Measurements from ENCODE around the gene KRTCAP2. TPM values are rescaled to one million over a fixed set of nuclear protein-coding genes. Genes with fewer than 3 reads are reported as not detected.

Gene KRTCAP2
- total and polyA plus RNA-seq, 3 donors from 2014 or later: 242 to 397 (median 255) TPM

DNA sequence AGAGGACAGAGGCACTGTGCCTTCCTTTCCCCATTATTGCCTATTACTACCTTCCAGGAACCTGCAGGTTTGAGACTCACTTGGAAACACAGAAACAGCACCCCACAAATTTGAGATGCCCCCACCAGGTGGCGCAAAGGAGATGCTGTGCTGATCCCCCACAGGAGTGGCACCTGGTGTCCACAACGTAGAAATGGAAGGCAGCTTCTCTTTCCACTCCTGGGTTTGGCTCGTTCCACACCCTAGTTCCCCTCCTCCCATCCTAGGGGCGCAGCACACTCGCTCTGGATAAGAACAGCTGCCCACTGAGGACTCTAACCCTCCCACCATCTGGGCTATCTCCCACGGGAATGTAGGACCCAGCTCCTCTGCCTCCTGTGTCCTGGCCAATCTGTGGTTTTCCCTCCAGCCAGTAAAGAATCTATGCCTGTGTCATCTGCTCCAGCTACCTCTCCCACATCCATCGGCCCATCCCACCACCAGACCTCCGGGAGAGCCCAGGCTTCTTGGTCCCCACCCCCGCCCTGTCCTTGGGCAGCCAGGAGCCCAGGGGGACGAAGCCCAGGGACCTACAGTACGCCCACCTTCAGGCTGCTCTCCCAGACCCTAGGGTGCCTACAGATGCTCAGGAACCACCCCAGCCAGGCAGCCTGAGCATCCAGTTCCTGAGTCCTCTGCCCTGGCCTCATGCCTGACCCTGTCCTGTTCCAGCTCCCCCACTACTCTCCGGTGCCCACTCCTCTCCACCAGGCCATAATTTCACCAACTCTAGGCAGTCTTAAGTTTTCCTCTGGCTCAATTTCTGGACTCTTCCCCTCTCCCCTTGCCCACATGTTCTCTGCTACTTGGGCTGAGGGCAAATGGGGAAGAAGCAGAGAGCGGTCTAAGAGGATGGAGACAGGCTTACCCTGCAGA lies 34.0 kb upstream of the KRTCAP2 start:
- peak; percentile 86 for DNase-seq
- H3K27me3 ChIP-seq: no peaks in the 10 kb centered on the region
- H3K4me1 ChIP-seq: peaks cover 22% of the 10 kb centered on the region
- peak overlapping the region in 1 of 2 donors; percentile 80 for H3K4me3 ChIP-seq
- intact Hi-C loops (cut with DNase I; ENCODE audit: low total_unique reads): no loop called here
- H3K9me3 ChIP-seq: no peaks in the 10 kb centered on the region
- WGBS, 2 donors: 13 to 25% methylated on average over 11 to 13 of the region's 13 CpGs
- TF ChIP-seq POLR2A (IDR thresholded peaks at IDR 0.05): no peak
- TF ChIP-seq, protein P1, sequence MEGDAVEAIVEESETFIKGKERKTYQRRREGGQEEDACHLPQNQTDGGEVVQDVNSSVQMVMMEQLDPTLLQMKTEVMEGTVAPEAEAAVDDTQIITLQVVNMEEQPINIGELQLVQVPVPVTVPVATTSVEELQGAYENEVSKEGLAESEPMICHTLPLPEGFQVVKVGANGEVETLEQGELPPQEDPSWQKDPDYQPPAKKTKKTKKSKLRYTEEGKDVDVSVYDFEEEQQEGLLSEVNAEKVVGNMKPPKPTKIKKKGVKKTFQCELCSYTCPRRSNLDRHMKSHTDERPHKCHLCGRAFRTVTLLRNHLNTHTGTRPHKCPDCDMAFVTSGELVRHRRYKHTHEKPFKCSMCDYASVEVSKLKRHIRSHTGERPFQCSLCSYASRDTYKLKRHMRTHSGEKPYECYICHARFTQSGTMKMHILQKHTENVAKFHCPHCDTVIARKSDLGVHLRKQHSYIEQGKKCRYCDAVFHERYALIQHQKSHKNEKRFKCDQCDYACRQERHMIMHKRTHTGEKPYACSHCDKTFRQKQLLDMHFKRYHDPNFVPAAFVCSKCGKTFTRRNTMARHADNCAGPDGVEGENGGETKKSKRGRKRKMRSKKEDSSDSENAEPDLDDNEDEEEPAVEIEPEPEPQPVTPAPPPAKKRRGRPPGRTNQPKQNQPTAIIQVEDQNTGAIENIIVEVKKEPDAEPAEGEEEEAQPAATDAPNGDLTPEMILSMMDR (IDR thresholded peaks at IDR 0.05): peak; percentile 78 to 86 (median 81)
- peak overlapping the region; percentile 45 to 99 for H3K27ac ChIP-seq
- H3K36me3 ChIP-seq (ENCODE audit: low read depth, missing control alignments): no peaks in the 10 kb centered on the region

GRCh38 chr1:155205969-155206593 lies 33.0 kb upstream of the KRTCAP2 start:
- TF ChIP-seq, protein P1 (IDR thresholded peaks at IDR 0.05): no peak
- TF ChIP-seq POLR2A (IDR thresholded peaks at IDR 0.05): no peak
- Histone ChIP-seq H3K4me3 (no peak overlapping the region), H3K27me3 (no peaks in the 10 kb centered on the region), H3K4me1 (peaks cover 22% of the 10 kb centered on the region), H3K9me3 (no peaks in the 10 kb centered on the region), H3K27ac (no peak overlapping the region), H3K36me3 (ENCODE audit: low read depth, missing control alignments) (no peaks in the 10 kb centered on the region)
- WGBS, 2 donors: 77 to 82% methylated on average over 7 to 9 of the region's 9 CpGs
- intact Hi-C loops (cut with DNase I; ENCODE audit: low total_unique reads): no loop called here
- no peak for DNase-seq

DNA sequence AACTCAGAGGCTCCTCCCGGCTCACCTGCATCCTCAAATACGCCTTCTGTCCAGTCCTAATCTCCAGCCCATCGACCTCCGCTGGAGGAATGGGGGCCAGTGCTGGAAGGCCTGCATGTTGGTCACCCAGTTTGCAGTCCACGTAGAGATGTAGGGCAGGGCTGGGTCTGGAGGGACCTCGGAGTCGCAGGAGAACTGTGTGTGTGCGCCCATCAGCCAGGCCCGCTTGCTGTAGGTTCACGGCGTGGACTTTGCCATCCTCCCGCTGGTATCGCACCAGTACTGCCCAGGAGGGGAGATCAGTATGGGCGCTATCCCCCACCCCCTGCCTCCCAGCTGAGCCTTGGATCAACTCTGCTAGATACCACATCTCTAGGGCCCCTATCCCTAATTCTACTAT lies 31.9 kb upstream of the KRTCAP2 start:
- no peak for TF ChIP-seq POLR2A (IDR thresholded peaks at IDR 0.05)
- Histone ChIP-seq H3K36me3 (ENCODE audit: low read depth, missing control alignments) (no peaks in the 10 kb centered on the region), H3K4me1 (peaks cover 22% of the 10 kb centered on the region), H3K4me3 (no peak overlapping the region), H3K27ac (no peak overlapping the region), H3K27me3 (no peaks in the 10 kb centered on the region), H3K9me3 (no peaks in the 10 kb centered on the region)
- intact Hi-C loops (cut with DNase I; ENCODE audit: low total_unique reads): no loop called here
- DNase-seq: no peak
- 90 to 95% methylated on average over 9 to 14 of the region's 14 CpGs for WGBS, 2 donors

DNA sequence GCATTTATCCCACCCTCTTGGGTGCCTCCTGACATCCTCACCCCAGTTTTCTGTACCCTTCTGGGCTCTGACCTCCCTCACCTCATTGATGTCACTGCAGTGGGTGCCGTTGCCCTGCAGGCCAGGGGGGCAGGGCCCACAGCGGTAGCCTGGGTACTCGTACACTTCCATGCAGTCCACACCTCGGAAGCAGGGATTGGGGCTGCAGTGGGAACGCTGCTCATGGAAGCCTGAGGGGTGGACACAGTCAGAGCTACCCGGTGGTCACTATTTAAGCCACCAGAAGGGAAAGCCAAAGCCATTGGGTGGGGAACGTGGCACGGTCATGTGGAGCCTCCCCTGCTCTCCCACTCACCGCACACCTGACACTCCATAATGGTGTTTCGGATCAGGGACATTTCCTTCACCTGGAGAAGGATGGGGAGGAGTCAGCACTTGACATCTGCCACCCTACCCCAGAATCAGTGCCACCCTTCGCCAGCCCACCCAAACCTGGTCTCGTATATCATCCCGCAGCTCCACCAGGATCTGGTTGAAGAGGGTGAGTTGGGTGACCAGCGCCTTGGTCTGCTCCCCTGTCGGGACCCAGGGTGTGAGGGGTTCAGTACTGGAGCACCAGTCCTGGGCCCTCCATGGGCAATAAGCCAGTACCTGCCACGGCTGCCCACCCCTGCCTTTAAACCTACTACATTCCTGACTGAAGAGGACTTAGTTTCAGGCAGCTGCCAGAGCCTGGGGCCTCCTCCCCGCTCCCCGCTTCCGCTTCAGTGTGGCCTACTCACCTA lies 29.8 kb upstream of the KRTCAP2 start:
- Histone ChIP-seq H3K4me3 (no peak overlapping the region), H3K27me3 (no peaks in the 10 kb centered on the region), H3K36me3 (ENCODE audit: low read depth, missing control alignments) (no peaks in the 10 kb centered on the region), H3K27ac (no peak overlapping the region), H3K4me1 (peaks cover 13% of the 10 kb centered on the region), H3K9me3 (no peaks in the 10 kb centered on the region)
- intact Hi-C loops (cut with DNase I; ENCODE audit: low total_unique reads): no loop called here
- DNase-seq: no peak
- TF ChIP-seq, protein P1 (IDR thresholded peaks at IDR 0.05): no peak
- no peak for TF ChIP-seq POLR2A (IDR thresholded peaks at IDR 0.05)
- WGBS, 2 donors: 94 to 98% methylated on average over 15 to 19 of the region's 19 CpGs

- TF ChIP-seq, protein P1 (IDR thresholded peaks at IDR 0.05): no peak
- TF ChIP-seq POLR2A (IDR thresholded peaks at IDR 0.05): no peak
- Histone ChIP-seq H3K4me1 (peaks cover 6% of the 10 kb centered on the region), H3K4me3 (no peak overlapping the region), H3K27me3 (no peaks in the 10 kb centered on the region), H3K36me3 (ENCODE audit: low read depth, missing control alignments) (no peaks in the 10 kb centered on the region), H3K9me3 (no peaks in the 10 kb centered on the region), H3K27ac (no peak overlapping the region)
- DNase-seq: no peak
- 87 to 93% methylated on average over 7 of the region's 7 CpGs for WGBS, 2 donors
- intact Hi-C loops (cut with DNase I; ENCODE audit: low total_unique reads): no loop called here
Measured at GRCh38 chr1:155202198-155202597, 29.1 kb upstream of the KRTCAP2 start.
